ENCODE data around the gene KRTAP10-10.

- no peak for TF ChIP-seq CTCF (IDR thresholded peaks at IDR 0.05)
- no peak for TF ChIP-seq EZH2 (IDR thresholded peaks at IDR 0.05; ENCODE audit: borderline replicate concordance, insufficient read depth, low read depth, low read length, poor library complexity, severe bottlenecking)
Observed at GRCh38 chr21:44625756-44626155, 11.4 kb upstream of the KRTAP10-10 start.

Data from B cell (primary cell).